Ascending aorta (tissue), 2 donors: ENCODE measurements around the gene PFKP. TPM values are rescaled to one million over a fixed set of nuclear protein-coding genes. Genes with fewer than 3 reads are reported as not detected.

Source experiments
- DNase-seq, 2 donors: peaks; one replicate each; pipeline ENCODE4 v3.0.0-alpha.2; 2019; ENCODE audit warnings: low spot score in 2 of 2
- H3K27ac ChIP-seq, 2 donors: fragments of 200-600 bp; sonication (generic); one replicate each; pipeline ENCODE4 v1.5.1; 2016 to 2017; ENCODE audit warnings: mild to moderate bottlenecking in 1 of 2
- H3K27me3 ChIP-seq: fragments of 200-600 bp; sonication (generic); one replicate; pipeline ENCODE4 v1.5.1; 2017
- H3K36me3 ChIP-seq, 2 donors: fragments of 200-600 bp; sonication (generic); one replicate each; pipeline ENCODE4 v1.5.1; 2016
- H3K4me1 ChIP-seq, 2 donors: fragments of 200-600 bp; sonication (generic); one replicate each; pipeline ENCODE4 v1.5.1; 2016 to 2017; ENCODE audit warnings: mild to moderate bottlenecking in 1 of 2
- H3K4me3 ChIP-seq, 2 donors: fragments of 200-600 bp; sonication (generic); one replicate each; pipeline ENCODE4 v1.5.1; 2016 to 2017; ENCODE audit warnings: mild to moderate bottlenecking in 1 of 2
- H3K9me3 ChIP-seq, 2 donors: fragments of 200-600 bp; sonication (generic); one replicate each; pipeline ENCODE4 v1.5.1; 2016
- intact Hi-C: fragments of 100-400 bp; cut with DNase I; formaldehyde crosslinking; loops from one replicate; pipeline ENCODE4 v1.15.1; 2023
- total RNA-seq: library from RNA; depleted of rRNA; stranded (reverse); fragments of >200 nt; gene quantifications from one replicate; pipeline ENCODE4 v1.1.0, GENCODE V29; 2016
- TF ChIP-seq, protein P1 (sequence below), 3 experiments: fragments of 200-600 bp in 2 of 3; fragments of 450-650 bp in 1 of 3; sonication (generic) in 2 of 3; IDR thresholded peaks; one replicate each; pipeline ENCODE4 v1.5.1; 2016 to 2019; ENCODE audit warnings: antibody characterized with exemption in 3 of 3, mild to moderate bottlenecking in 1 of 3, moderate library complexity in 1 of 3

Gene PFKP
- total RNA-seq, 1 donor from 2014 or later: 197 TPM

DNA sequence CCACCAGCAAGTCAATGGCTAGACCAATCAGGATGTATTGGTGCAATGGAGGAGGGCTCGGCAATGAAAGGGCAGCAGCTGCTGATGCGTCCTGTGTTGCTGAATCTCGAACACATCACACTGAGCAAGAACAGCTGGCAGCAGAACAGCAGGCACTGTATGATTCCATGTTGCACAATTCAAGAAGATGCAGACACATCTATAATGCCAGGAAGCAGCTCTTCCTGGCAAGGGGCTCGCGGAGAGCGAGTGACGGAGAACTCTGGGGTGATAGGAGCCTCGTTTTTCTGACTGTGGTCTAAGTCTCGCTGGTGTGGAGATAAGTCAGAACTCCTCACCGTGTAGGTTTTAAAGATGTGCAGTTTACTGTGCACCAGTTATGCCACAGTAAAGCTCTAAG is 24.8 kb upstream of the PFKP start:
- no peak overlapping the region for H3K27ac ChIP-seq
- H3K36me3 ChIP-seq: no peaks in the 10 kb centered on the region
- intact Hi-C loops: loop anchor here (5.0 kb wide), 1 partner anchor 115 kb away; no protein-coding TSS in a partner anchor
- no peak overlapping the region for H3K4me3 ChIP-seq
- TF ChIP-seq, protein P1, sequence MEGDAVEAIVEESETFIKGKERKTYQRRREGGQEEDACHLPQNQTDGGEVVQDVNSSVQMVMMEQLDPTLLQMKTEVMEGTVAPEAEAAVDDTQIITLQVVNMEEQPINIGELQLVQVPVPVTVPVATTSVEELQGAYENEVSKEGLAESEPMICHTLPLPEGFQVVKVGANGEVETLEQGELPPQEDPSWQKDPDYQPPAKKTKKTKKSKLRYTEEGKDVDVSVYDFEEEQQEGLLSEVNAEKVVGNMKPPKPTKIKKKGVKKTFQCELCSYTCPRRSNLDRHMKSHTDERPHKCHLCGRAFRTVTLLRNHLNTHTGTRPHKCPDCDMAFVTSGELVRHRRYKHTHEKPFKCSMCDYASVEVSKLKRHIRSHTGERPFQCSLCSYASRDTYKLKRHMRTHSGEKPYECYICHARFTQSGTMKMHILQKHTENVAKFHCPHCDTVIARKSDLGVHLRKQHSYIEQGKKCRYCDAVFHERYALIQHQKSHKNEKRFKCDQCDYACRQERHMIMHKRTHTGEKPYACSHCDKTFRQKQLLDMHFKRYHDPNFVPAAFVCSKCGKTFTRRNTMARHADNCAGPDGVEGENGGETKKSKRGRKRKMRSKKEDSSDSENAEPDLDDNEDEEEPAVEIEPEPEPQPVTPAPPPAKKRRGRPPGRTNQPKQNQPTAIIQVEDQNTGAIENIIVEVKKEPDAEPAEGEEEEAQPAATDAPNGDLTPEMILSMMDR (IDR thresholded peaks at IDR 0.05): no peak
- DNase-seq: no peak
- no peaks in the 10 kb centered on the region for H3K9me3 ChIP-seq
- peaks cover 8 to 24% of the 10 kb centered on the region in 2 donors for H3K4me1 ChIP-seq
- H3K27me3 ChIP-seq: no peaks in the 10 kb centered on the region

DNA sequence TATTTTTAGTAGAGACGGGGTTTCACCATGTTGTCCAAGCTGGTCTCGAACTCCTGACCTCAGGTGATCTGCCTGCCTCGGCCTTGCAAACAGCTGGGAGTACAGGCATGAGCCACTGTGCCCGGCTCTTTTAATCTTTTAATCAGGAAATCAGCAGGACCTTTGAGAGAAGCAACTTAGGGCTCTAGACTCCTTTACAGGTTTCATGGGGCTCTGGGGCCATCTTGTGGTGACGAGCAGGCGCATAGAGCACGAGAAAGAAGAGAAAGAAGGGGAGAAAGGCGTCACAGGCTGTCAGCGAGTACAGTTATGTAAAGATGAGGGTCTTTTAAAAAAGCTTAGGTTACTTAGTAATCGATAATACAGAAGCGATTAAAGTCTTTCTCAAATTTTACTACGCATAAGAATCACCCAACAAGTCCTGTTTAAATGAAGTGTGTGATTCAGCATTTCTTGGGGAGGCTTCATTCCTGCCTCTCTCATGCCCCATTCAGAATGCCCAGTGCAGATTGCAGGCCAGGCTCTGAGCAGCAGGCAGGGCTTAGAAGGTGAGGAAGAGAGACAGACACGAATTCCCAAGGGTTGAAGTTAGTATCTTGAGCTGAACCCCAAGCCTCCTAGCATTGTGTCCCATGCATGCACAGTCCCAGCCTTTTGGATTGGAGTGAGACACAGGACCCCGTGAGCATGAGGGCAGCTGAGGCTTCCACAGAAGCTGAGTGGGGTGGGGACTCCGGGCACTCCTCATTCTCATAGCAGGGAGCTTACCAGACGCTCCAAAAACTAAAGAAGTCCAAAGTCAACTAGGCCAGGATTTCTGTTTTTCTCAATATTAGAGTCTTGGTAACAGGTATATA is 23.6 kb upstream of the PFKP start:
- Histone ChIP-seq H3K9me3 (no peaks in the 10 kb centered on the region), H3K4me1 (peaks cover 8 to 27% of the 10 kb centered on the region in 2 donors), H3K27me3 (no peaks in the 10 kb centered on the region), H3K4me3 (no peak overlapping the region), H3K36me3 (no peaks in the 10 kb centered on the region), H3K27ac (peak overlapping the region; percentile 37 to 69)
- intact Hi-C loops: loop anchor here (2.0 to 5.0 kb wide), 2 partner anchors 23 to 116 kb away; partner anchors contain the start of gene PFKP
- TF ChIP-seq, protein P1 (IDR thresholded peaks at IDR 0.05): peak; percentile 74 to 88 (median 82)
- peak in 1 of 2 donors; percentile 84 for DNase-seq

DNA sequence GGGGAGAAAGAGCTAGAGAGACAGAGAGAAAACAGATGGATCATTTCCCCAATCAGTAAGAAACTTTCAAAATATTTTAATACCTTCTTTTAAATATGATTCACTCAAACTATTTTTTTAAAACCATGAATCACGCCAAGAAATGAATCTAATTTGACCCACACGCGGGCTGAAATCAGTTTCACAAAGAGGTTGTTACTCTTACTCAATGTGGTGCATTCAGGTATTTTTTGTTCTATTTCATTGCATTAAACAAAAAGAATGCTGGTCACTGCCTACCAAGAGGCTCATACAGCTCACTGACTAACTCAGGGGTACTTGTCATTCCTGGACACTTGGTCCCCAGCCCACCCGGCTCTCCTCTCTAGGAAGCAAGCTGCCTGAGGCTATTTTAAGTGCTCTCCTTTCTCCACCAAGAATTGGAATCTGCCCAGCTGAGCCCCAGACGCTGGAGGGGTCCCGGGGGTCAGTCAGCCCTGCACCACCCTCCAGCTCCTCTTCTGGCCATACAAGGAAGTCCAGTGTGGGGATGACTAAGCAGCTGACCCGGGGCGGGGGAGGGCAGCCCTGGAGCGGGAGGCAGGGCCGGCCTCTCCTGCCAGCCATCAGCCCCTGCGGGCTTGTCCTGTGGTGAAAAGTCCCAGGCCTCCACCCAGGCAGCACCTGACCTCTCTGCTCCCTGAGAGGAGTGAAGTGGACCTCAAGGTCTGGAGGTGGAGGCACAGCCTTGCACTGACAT is 21.7 kb upstream of the PFKP start:
- TF ChIP-seq, protein P1 (IDR thresholded peaks at IDR 0.05): peak; percentile 35 to 61 (median 39)
- intact Hi-C loops: loop anchor here (2.0 to 5.0 kb wide), 2 partner anchors 21 to 47 kb away; partner anchors contain the start of gene PFKP
- peak in 1 of 2 donors; percentile 85 for DNase-seq
- Histone ChIP-seq H3K27me3 (no peaks in the 10 kb centered on the region), H3K9me3 (no peaks in the 10 kb centered on the region), H3K27ac (peak overlapping the region; percentile 90 to 91), H3K36me3 (no peaks in the 10 kb centered on the region), H3K4me3 (peak overlapping the region in 1 of 2 donors; percentile 39), H3K4me1 (peaks cover 8 to 27% of the 10 kb centered on the region in 2 donors)

DNA sequence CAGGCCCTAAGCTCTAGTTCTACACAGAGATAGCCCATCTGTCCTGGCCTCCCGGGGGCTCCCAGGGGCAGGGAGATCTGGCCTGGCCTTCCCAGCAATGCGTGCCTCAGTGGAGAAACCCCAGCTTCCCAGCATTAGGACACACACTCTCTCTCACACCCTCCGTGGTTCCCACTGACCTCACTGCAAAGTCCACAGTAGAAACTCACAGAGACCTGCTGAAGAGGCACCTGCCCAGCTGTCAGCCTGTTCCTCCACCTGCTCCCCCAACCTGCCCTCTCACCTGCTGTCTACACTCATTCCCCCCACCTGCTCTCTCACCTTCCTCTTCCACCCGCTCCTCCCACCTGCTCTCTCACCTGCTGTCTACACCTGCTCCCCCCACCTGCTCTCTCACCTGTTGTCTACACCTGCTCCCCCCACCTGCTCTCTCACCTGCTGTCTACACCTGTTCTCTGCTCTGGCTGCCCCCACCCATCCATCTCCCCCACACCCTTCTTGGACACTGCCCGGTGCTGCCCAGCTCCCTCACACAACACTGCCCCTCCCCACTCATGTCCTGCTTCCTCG is 21.1 kb upstream of the PFKP start:
- H3K27me3 ChIP-seq: no peaks in the 10 kb centered on the region
- H3K4me3 ChIP-seq: peak overlapping the region in 1 of 2 donors; percentile 39
- intact Hi-C loops: loop anchor here (5.0 kb wide), 1 partner anchor 46 kb away; no protein-coding TSS in a partner anchor
- peaks cover 8 to 27% of the 10 kb centered on the region in 2 donors for H3K4me1 ChIP-seq
- TF ChIP-seq, protein P1 (IDR thresholded peaks at IDR 0.05): no peak
- H3K27ac ChIP-seq: peak overlapping the region; percentile 90 to 91
- no peak for DNase-seq
- H3K9me3 ChIP-seq: no peaks in the 10 kb centered on the region
- H3K36me3 ChIP-seq: no peaks in the 10 kb centered on the region

DNA sequence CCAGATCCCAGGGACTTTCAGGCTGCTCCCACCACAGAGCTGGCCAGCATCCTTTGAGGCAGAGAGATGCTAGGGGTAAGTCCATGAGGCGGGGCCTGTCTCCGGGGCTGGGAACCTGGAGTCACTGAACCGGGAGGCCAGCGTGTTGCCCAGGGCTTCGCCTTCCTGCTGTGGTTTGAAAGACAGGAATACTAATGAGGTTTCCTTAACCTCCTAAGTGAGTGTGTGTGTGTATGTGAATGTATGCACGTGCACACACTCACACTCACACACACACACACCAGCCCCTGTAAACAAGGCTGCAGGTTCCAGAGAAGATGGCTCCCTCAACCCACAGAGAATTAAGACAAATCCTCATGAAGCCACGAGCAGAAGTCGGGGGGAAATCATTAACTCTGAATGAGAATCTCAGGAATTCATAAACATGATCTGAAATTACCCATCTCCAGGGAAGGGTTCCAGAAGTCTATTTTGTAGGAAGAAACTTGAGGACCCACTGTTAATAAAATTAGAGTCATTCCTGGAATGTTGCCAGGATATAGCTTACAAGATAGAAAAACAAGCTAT is 20.3 kb upstream of the PFKP start:
- Histone ChIP-seq H3K27me3 (no peaks in the 10 kb centered on the region), H3K4me1 (peaks cover 8 to 27% of the 10 kb centered on the region in 2 donors), H3K9me3 (no peaks in the 10 kb centered on the region), H3K36me3 (no peaks in the 10 kb centered on the region), H3K4me3 (no peak overlapping the region), H3K27ac (peak overlapping the region; percentile 90 to 91)
- intact Hi-C loops: loop anchor here (5.0 kb wide), 1 partner anchor 45 kb away; no protein-coding TSS in a partner anchor
- no peak for DNase-seq
- TF ChIP-seq, protein P1 (IDR thresholded peaks at IDR 0.05): no peak
